ENCODE measurements around the gene B2M.

Gene B2M

DNA sequence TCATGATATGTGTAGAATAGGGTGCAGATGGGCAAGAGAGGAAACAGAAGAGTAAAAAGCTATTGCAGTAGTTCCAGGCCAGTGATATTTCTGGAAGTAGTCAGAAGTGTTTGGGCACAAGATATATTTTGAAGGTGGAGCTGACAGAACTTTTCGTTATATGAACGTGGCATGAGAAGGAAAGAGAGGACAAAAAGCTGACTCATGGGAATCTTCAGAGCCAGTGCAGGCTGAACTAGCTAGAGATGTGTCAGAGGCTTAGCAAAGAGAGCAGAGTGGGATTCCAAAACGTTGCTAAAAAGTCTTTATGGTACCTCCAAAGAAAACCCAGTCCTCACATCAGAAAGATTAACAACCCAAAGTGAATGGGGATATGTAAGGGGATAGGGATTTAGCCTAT is 53.7 kb downstream of the B2M start:
- no peak overlapping the region for H3K27ac ChIP-seq
- DNase-seq (ENCODE audit: low read depth, low spot score) = no peak

Data from epithelial cell of prostate (primary cell).